HUES64 (cell line): ENCODE measurements around the gene TRIP10.
A peak's percentile ranks its signal among the peaks of the same experiment; 100 is the strongest.

Source experiments
- H3K27ac ChIP-seq: 2 replicates; pipeline ENCODE4 v1.7.0; 2013; ENCODE audit warnings: low read depth, low read length, inconsistent platforms
- H3K27me3 ChIP-seq: 2 replicates; pipeline ENCODE4 v1.6.1; 2013; ENCODE audit warnings: mild to moderate bottlenecking, low read length; ENCODE audit not compliant: insufficient read depth
- H3K36me3 ChIP-seq: 2 replicates; pipeline ENCODE4 v1.6.1; 2013; ENCODE audit warnings: mild to moderate bottlenecking, low read length; ENCODE audit not compliant: insufficient read depth
- H3K4me1 ChIP-seq: 2 replicates; pipeline ENCODE4 v1.6.1; 2013; ENCODE audit warnings: mild to moderate bottlenecking, low read length, moderate library complexity; ENCODE audit not compliant: insufficient read depth
- H3K4me3 ChIP-seq: 2 replicates; pipeline ENCODE4 v1.5.1; 2013; ENCODE audit warnings: mild to moderate bottlenecking, low read length, moderate library complexity
- H3K9ac ChIP-seq: 2 replicates; pipeline ENCODE4 v1.6.1; 2013; ENCODE audit warnings: mild to moderate bottlenecking, low read depth, low read length
- H3K9me3 ChIP-seq: 2 replicates; pipeline ENCODE4 v1.6.1; 2013; ENCODE audit warnings: low read depth, low read length; ENCODE audit not compliant: insufficient read depth
- WGBS: fragments of 150-250, 120-280 bp; methylation state at CpG from one replicate; pipeline ENCODE4 v1.1.7; 2013; ENCODE audit warnings: missing lambda C conversion rate; 5-methylcytosine and 5-hydroxymethylcytosine counted together

Gene TRIP10

GRCh38 chr19:6719992-6720368 lies 19.5 kb upstream of the TRIP10 start:
- WGBS = 91% methylated on average over 3 of the region's 3 CpGs
- H3K27me3 ChIP-seq = no peaks in the 10 kb centered on the region
- no peak overlapping the region for H3K4me3 ChIP-seq
- H3K9ac ChIP-seq = no peak overlapping the region
- no peaks in the 10 kb centered on the region for H3K36me3 ChIP-seq
- no peak overlapping the region for H3K27ac ChIP-seq
- no peaks in the 10 kb centered on the region for H3K9me3 ChIP-seq
- no peaks in the 10 kb centered on the region for H3K4me1 ChIP-seq

GRCh38 chr19:6720369-6721137 lies 18.9 kb upstream of the TRIP10 start, which contains the start of gene C3:
C3 (minus strand) TSS chr19:6720650; CDS start chr19:6720589, 61 bp downstream.
- Histone ChIP-seq H3K4me1 (no peaks in the 10 kb centered on the region), H3K9ac (no peak within 1 kb of the TSS), H3K4me3 (no peak within 1 kb of the TSS), H3K9me3 (no peaks in the 10 kb centered on the region), H3K36me3 (no peaks in the 10 kb centered on the region), H3K27ac (no peak within 1 kb of the TSS), H3K27me3 (no peaks in the 10 kb centered on the region)
- 93% methylated on average over 4 of the region's 4 CpGs for WGBS

GRCh38 chr19:6721138-6721474 lies 18.4 kb upstream of the TRIP10 start:
- no peaks in the 10 kb centered on the region for H3K4me1 ChIP-seq
- H3K27ac ChIP-seq = no peak overlapping the region

GRCh38 chr19:6721773-6722172 lies 17.7 kb upstream of the TRIP10 start:
- WGBS = 92% methylated on average over 5 of the region's 5 CpGs
- H3K4me1 ChIP-seq = no peaks in the 10 kb centered on the region
- H3K9ac ChIP-seq = no peak overlapping the region
- no peaks in the 10 kb centered on the region for H3K36me3 ChIP-seq
- H3K9me3 ChIP-seq = no peaks in the 10 kb centered on the region
- no peaks in the 10 kb centered on the region for H3K27me3 ChIP-seq
- H3K27ac ChIP-seq = no peak overlapping the region
- H3K4me3 ChIP-seq = no peak overlapping the region

More at GRCh38 chr19:6721138-6721474, 18.4 kb upstream of the TRIP10 start:
- Histone ChIP-seq H3K27me3 (no peaks in the 10 kb centered on the region), H3K9ac (no peak overlapping the region), H3K4me3 (no peak overlapping the region), H3K9me3 (no peaks in the 10 kb centered on the region), H3K36me3 (no peaks in the 10 kb centered on the region)

- no peak overlapping the region for H3K9ac ChIP-seq
- 59% methylated on average over 13 of the region's 13 CpGs for WGBS
- no peaks in the 10 kb centered on the region for H3K9me3 ChIP-seq
- no peak overlapping the region for H3K27ac ChIP-seq
- no peaks in the 10 kb centered on the region for H3K27me3 ChIP-seq
- H3K4me1 ChIP-seq = no peaks in the 10 kb centered on the region
- H3K36me3 ChIP-seq = no peaks in the 10 kb centered on the region
- no peak overlapping the region for H3K4me3 ChIP-seq
Observed at GRCh38 chr19:6723108-6723618, 16.3 kb upstream of the TRIP10 start.

- Histone ChIP-seq H3K4me3 (no peak overlapping the region), H3K36me3 (no peaks in the 10 kb centered on the region), H3K4me1 (no peaks in the 10 kb centered on the region), H3K9me3 (no peaks in the 10 kb centered on the region), H3K27me3 (no peaks in the 10 kb centered on the region), H3K9ac (no peak overlapping the region), H3K27ac (no peak overlapping the region)
- 91% methylated on average over 5 of the region's 5 CpGs for WGBS
Observed at GRCh38 chr19:6723738-6724137, 15.7 kb upstream of the TRIP10 start.

- Histone ChIP-seq H3K9ac (no peak overlapping the region), H3K36me3 (no peaks in the 10 kb centered on the region), H3K9me3 (no peaks in the 10 kb centered on the region), H3K27me3 (no peaks in the 10 kb centered on the region), H3K4me1 (no peaks in the 10 kb centered on the region), H3K27ac (no peak overlapping the region), H3K4me3 (no peak overlapping the region)
- 89% methylated on average over 15 of the region's 15 CpGs for WGBS
Observed at GRCh38 chr19:6724631-6725492, 14.6 kb upstream of the TRIP10 start.

- no peaks in the 10 kb centered on the region for H3K36me3 ChIP-seq
- H3K9me3 ChIP-seq = no peaks in the 10 kb centered on the region
- no peak overlapping the region for H3K9ac ChIP-seq
- WGBS = 89% methylated on average over 16 of the region's 16 CpGs
- no peak overlapping the region for H3K27ac ChIP-seq
- H3K27me3 ChIP-seq = no peaks in the 10 kb centered on the region
- no peaks in the 10 kb centered on the region for H3K4me1 ChIP-seq
- H3K4me3 ChIP-seq = no peak overlapping the region
Observed at GRCh38 chr19:6725513-6726231, 13.8 kb upstream of the TRIP10 start.

- no peak overlapping the region for H3K9ac ChIP-seq
- no peaks in the 10 kb centered on the region for H3K4me1 ChIP-seq
- no peaks in the 10 kb centered on the region for H3K9me3 ChIP-seq
- WGBS = 83% methylated on average over 8 of the region's 8 CpGs
- H3K4me3 ChIP-seq = no peak overlapping the region
- no peaks in the 10 kb centered on the region for H3K27me3 ChIP-seq
- no peak overlapping the region for H3K27ac ChIP-seq
- no peaks in the 10 kb centered on the region for H3K36me3 ChIP-seq
Observed at GRCh38 chr19:6728346-6728745, 11.1 kb upstream of the TRIP10 start.

DNA sequence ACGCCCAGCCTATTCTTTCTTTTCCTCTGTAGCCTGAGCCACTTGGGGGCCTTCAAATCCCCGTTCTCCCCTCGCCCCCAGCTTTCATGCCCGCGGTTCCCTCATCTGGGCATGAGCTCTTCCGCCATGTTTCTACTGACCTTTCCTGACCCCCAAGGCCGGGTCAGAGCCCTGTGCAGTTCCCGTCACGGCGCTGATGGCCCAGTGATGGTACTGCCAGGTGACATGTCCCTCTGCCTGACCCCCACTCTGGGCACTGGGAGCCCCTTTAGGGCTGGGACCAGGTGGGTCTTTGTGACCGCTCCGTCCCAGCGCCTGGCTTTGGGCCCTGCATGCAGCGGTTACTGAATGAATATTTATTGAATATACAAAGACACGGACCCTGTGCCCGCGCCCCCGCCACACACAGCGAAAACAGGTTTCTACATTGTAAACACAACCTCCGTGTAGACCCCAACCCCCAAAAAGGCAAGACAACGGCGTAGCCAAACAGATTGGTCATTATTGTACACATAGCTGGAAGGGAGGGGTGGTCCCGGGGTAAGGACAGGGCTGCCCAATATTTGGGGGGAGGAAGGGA lies 9.8 kb upstream of the TRIP10 start:
- no peaks in the 10 kb centered on the region for H3K27me3 ChIP-seq
- H3K4me1 ChIP-seq = no peaks in the 10 kb centered on the region
- H3K36me3 ChIP-seq = no peaks in the 10 kb centered on the region
- H3K27ac ChIP-seq = no peak overlapping the region
- peak overlapping the region; percentile 33 for H3K4me3 ChIP-seq
- no peaks in the 10 kb centered on the region for H3K9me3 ChIP-seq
- no peak overlapping the region for H3K9ac ChIP-seq
- 95% methylated on average over 23 of the region's 23 CpGs for WGBS
